HepG2 (cell line): Measurements from ENCODE around the gene SLC4A5. TPM values are rescaled to one million over a fixed set of nuclear protein-coding genes. Genes with fewer than 3 reads are reported as not detected.

Experiments
- BCL3 ChIP-seq: sonication (generic); formaldehyde crosslinking; IDR thresholded peaks from 2 replicates; pipeline ENCODE4 v1.5.1; 2020; ENCODE audit warnings: mild to moderate bottlenecking, missing genetic modification reagents, moderate library complexity
- CEBPZ ChIP-seq: IDR thresholded peaks from 2 replicates; pipeline ENCODE4 v1.6.1; 2012; ENCODE audit warnings: low read length, improper control_type of control experiment
- CREBL2 ChIP-seq: sonication (generic); formaldehyde crosslinking; IDR thresholded peaks from 2 replicates; pipeline ENCODE4 v1.8.1; 2023; ENCODE audit warnings: missing genetic modification reagents, mild to moderate bottlenecking, borderline replicate concordance
- DMAP1 ChIP-seq: IDR thresholded peaks from 2 replicates; pipeline ENCODE4 v1.6.1; 2016
- GABPA ChIP-seq, 2 experiments: IDR thresholded peaks; 2 replicates each; pipeline ENCODE4 v1.6.1; 2011 to 2016; ENCODE audit warnings: low read depth in 2 of 2, low read length in 1 of 2, missing biosample characterization in 1 of 2, missing genetic modification characterization in 1 of 2
- GABPB1 ChIP-seq: IDR thresholded peaks from 2 replicates; pipeline ENCODE4 v1.6.1; 2016; ENCODE audit warnings: mild to moderate bottlenecking, missing genetic modification reagents, moderate library complexity, missing compliant biosample characterization
- HCFC1 ChIP-seq: fragments of 150-350 bp; IDR thresholded peaks from 2 replicates; pipeline ENCODE4 v1.6.1; 2014; ENCODE audit warnings: low read depth, low read length
- PBX3 ChIP-seq: sonication (generic); formaldehyde crosslinking; IDR thresholded peaks from 2 replicates; pipeline ENCODE4 v1.8.1; 2023; ENCODE audit warnings: missing genetic modification reagents, inconsistent platforms, borderline replicate concordance
- STAG1 ChIP-seq: sonication (generic); formaldehyde crosslinking; IDR thresholded peaks from 2 replicates; pipeline ENCODE4 v1.4.0; 2020; ENCODE audit warnings: missing genetic modification reagents
- TCF7L2 ChIP-seq: IDR thresholded peaks from 2 replicates; pipeline ENCODE4 v1.6.1; 2011; ENCODE audit warnings: mild to moderate bottlenecking, low read depth, low read length, moderate library complexity
- USF2 ChIP-seq, 2 experiments: sonication (generic) in 1 of 2; formaldehyde crosslinking in 1 of 2; IDR thresholded peaks; 2 replicates each; pipeline versions ENCODE4 v1.5.1 to v1.6.1; 2011 to 2020; ENCODE audit warnings: borderline replicate concordance in 1 of 2, low read depth in 1 of 2, low read length in 1 of 2, mild to moderate bottlenecking in 1 of 2, missing genetic modification reagents in 1 of 2, moderate library complexity in 1 of 2
- ZFX ChIP-seq: sonication (generic); formaldehyde crosslinking; IDR thresholded peaks from 2 replicates; pipeline ENCODE4 v1.4.0; 2020; ENCODE audit warnings: mild to moderate bottlenecking, low read depth, missing genetic modification reagents, moderate library complexity
- ZMYM2 ChIP-seq: sonication (generic); formaldehyde crosslinking; IDR thresholded peaks from 2 replicates; pipeline ENCODE4 v1.8.0; 2022; ENCODE audit warnings: mild to moderate bottlenecking, missing genetic modification reagents
- ZNF121 ChIP-seq: sonication (generic); formaldehyde crosslinking; IDR thresholded peaks from 2 replicates; pipeline ENCODE4 v1.5.0; 2020; ENCODE audit warnings: mild to moderate bottlenecking, missing genetic modification reagents
- ZNF468 ChIP-seq: sonication (generic); formaldehyde crosslinking; IDR thresholded peaks from 2 replicates; pipeline ENCODE4 v1.8.0; 2022; ENCODE audit warnings: mild to moderate bottlenecking, moderate library complexity, missing genetic modification reagents
- ZNF580 ChIP-seq: IDR thresholded peaks from 2 replicates; pipeline ENCODE4 v1.6.1; 2016; ENCODE audit warnings: low read depth, borderline replicate concordance
- polyA plus RNA-seq, 8 experiments: library from polyadenylated mRNA; depleted of rRNA in 3 of 8; stranded (reverse) in 7 of 8; unstranded in 1 of 8; fragments of >200 nt; fragmentation: Illumina TruSeq in 4 of 8; extraction: Trizol in 4 of 8; gene quantifications; 2 replicates each; pipeline versions ENCODE4 v1.2.1 to v1.2.3, GENCODE V29; 2011 to 2016; ENCODE audit warnings: low read depth in 4 of 8, missing spikeins in 1 of 8, mixed read lengths in 1 of 8; ENCODE audit not compliant: insufficient read depth in 1 of 8
- total RNA-seq, 5 experiments: library from RNA; depleted of rRNA; stranded (reverse); fragments of >200 nt; fragmentation: Illumina TruSeq; extraction: Trizol; gene quantifications; 2 replicates each; pipeline ENCODE4 v1.2.3, GENCODE V29; 2016; ENCODE audit warnings: low read depth in 1 of 5
- TF ChIP-seq, protein P1 (sequence below): sonication (generic); formaldehyde crosslinking; IDR thresholded peaks from 2 replicates; pipeline ENCODE4 v1.5.1; 2020; ENCODE audit warnings: missing genetic modification reagents, mild to moderate bottlenecking, borderline replicate concordance

Gene SLC4A5
- total and polyA plus RNA-seq, 2 of the 13 experiments (the other 11 are each of a cell fraction or from before 2014, with no cell fraction given), result 0.50 TPM; not detected in 1

GRCh38 chr2:74178211-74179062 lies 164.8 kb downstream of the SLC4A5 start, which contains the start of gene MOB1A (continued):
- TF ChIP-seq CREBL2 (CRISPR knock-in tag) (no peak; the same call in 1 of the 2 replicates), STAG1 (CRISPR knock-in tag) (no peak), CEBPZ (no peak), HCFC1 (peak; percentile 35; the same call in 1 of the 2 replicates), ZMYM2 (CRISPR knock-in tag) (no peak), ZFX (CRISPR knock-in tag) (peak; percentile 99), GABPB1 (CRISPR knock-in tag) (peak; percentile 83), PBX3 (CRISPR knock-in tag) (no peak; the same call in 1 of the 2 replicates), GABPA (IDR thresholded peaks at IDR 0.05; ENCODE audit: low read depth, low read length) (no peak), GABPA (CRISPR knock-in tag; IDR thresholded peaks at IDR 0.05; ENCODE audit: low read depth) (no peak; the same call in none of the 2 replicates), ZNF580 (CRISPR knock-in tag) (peak; percentile 24; the same call in 1 of the 2 replicates), ZNF121 (CRISPR knock-in tag) (no peak), BCL3 (CRISPR knock-in tag) (peak; percentile 92; the same call in 1 of the 2 replicates), ZNF468 (CRISPR knock-in tag) (no peak), TCF7L2 (no peak), USF2 (IDR thresholded peaks at IDR 0.05; ENCODE audit: low read depth, low read length) (no peak), USF2 (CRISPR knock-in tag; IDR thresholded peaks at IDR 0.05; ENCODE audit: borderline replicate concordance) (peak; percentile 18; the same call in 1 of the 2 replicates), DMAP1 (CRISPR knock-in tag) (peak; percentile 82; the same call in 1 of the 2 replicates)
- TF ChIP-seq, protein P1, sequence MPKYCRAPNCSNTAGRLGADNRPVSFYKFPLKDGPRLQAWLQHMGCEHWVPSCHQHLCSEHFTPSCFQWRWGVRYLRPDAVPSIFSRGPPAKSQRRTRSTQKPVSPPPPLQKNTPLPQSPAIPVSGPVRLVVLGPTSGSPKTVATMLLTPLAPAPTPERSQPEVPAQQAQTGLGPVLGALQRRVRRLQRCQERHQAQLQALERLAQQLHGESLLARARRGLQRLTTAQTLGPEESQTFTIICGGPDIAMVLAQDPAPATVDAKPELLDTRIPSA (CRISPR knock-in tag), result peak; percentile 91
